ENCODE measurements around the gene CDCP1.

CDCP1 gene

DNA sequence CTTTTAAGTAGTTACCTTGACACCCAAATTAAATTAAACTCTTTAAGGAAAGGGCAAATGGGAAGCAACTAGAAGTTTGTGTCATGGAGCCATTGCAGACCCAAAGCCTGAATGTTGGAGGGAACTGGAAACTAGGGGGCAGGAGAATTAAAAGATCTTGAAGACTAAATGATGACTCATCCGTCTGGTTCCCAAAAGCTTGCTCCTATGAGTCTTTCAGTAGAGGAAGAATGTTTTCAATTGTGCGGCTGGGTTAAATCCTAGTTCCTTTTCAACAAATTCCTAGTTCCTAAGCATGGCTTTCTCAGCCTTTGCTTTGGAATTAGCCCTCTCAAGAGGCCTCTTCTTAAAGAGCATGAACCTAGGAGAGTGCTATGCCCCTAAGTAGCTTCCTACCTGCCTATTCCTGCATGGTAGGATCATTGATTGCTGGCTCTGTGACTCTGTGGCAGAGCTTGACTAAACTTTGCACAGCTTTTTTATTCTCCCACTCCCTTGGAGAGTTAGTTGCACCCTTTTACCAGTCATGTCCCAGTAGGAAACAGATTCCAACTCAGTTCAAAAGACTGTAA, 102.4 kb downstream of the CDCP1 start:
- Mint-ChIP-seq H3K27me3 (peaks cover 12% of the 10 kb centered on the region), H3K4me3 (no peak overlapping the region)
- no peak for DNase-seq

GRCh38 chr3:45042162-45042561, 104.0 kb downstream of the CDCP1 start:
- no peak for DNase-seq
- H3K4me1 Mint-ChIP-seq (ENCODE audit: low read depth) = peaks cover 29% of the 10 kb centered on the region
- no peak overlapping the region for H3K4me3 Mint-ChIP-seq
- H3K27me3 Mint-ChIP-seq = peaks cover 8% of the 10 kb centered on the region
- no peak overlapping the region for H3K27ac Mint-ChIP-seq
- H3K36me3 Mint-ChIP-seq (ENCODE audit: low read depth) = no peaks in the 10 kb centered on the region
- no peaks in the 10 kb centered on the region for H3K9me3 Mint-ChIP-seq

More for the DNA sequence above, 102.4 kb downstream of the CDCP1 start:
- Mint-ChIP-seq H3K36me3 (ENCODE audit: low read depth) (no peaks in the 10 kb centered on the region), H3K9me3 (no peaks in the 10 kb centered on the region), H3K4me1 (ENCODE audit: low read depth) (peaks cover 26% of the 10 kb centered on the region), H3K27ac (no peak overlapping the region)

DNA sequence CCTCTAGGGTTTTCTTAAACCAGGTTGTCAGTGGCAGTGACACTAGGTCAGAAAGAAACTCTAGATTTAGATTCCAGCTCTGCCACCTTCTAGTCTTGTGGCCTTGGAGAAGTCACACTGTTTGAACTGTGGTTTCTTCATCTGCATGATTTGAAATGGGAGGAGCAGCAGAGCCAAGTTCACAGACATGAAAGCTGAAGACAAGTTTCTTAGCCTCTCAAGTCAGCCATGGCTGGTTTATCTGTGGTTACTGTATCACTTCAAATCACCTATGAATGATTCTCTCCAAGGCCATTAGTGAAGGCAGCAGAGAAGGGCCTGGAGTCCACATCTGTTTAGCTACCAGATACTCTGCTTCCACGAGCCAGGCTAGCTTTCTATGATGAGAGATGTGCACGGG, 104.5 kb downstream of the CDCP1 start:
- H3K27me3 Mint-ChIP-seq = peaks cover 9% of the 10 kb centered on the region
- no peak for DNase-seq
- H3K27ac Mint-ChIP-seq = no peak overlapping the region
- no peaks in the 10 kb centered on the region for H3K36me3 Mint-ChIP-seq (ENCODE audit: low read depth)
- no peak overlapping the region for H3K4me3 Mint-ChIP-seq
- H3K9me3 Mint-ChIP-seq = no peaks in the 10 kb centered on the region
- H3K4me1 Mint-ChIP-seq (ENCODE audit: low read depth) = peaks cover 29% of the 10 kb centered on the region

- peak; percentile 90 for DNase-seq
- H3K9me3 Mint-ChIP-seq = no peaks in the 10 kb centered on the region
- H3K27ac Mint-ChIP-seq = no peak overlapping the region
- H3K27me3 Mint-ChIP-seq = peaks cover 39% of the 10 kb centered on the region
- peak overlapping the region; percentile 16 for H3K4me3 Mint-ChIP-seq
- H3K4me1 Mint-ChIP-seq (ENCODE audit: low read depth) = peaks cover 48% of the 10 kb centered on the region
- H3K36me3 Mint-ChIP-seq (ENCODE audit: low read depth) = no peaks in the 10 kb centered on the region
Observed at GRCh38 chr3:45037720-45038455, 108.3 kb downstream of the CDCP1 start.

GRCh38 chr3:45035441-45036301, 110.5 kb downstream of the CDCP1 start:
- H3K36me3 Mint-ChIP-seq (ENCODE audit: low read depth) = no peaks in the 10 kb centered on the region
- H3K27ac Mint-ChIP-seq = no peak overlapping the region
- no peaks in the 10 kb centered on the region for H3K9me3 Mint-ChIP-seq
- H3K4me1 Mint-ChIP-seq (ENCODE audit: low read depth) = peaks cover 30% of the 10 kb centered on the region
- peaks cover 39% of the 10 kb centered on the region for H3K27me3 Mint-ChIP-seq
- peak overlapping the region; percentile 66 for H3K4me3 Mint-ChIP-seq
- peak; percentile 46 for DNase-seq

GRCh38 chr3:45034612-45035252, 111.4 kb downstream of the CDCP1 start:
- no peak overlapping the region for H3K4me3 Mint-ChIP-seq
- H3K4me1 Mint-ChIP-seq (ENCODE audit: low read depth) = peaks cover 25% of the 10 kb centered on the region
- DNase-seq = peak; percentile 42
- no peak overlapping the region for H3K27ac Mint-ChIP-seq
- H3K9me3 Mint-ChIP-seq = no peaks in the 10 kb centered on the region
- H3K27me3 Mint-ChIP-seq = peaks cover 41% of the 10 kb centered on the region
- no peaks in the 10 kb centered on the region for H3K36me3 Mint-ChIP-seq (ENCODE audit: low read depth)

- Mint-ChIP-seq H3K27ac (no peak overlapping the region), H3K27me3 (peaks cover 43% of the 10 kb centered on the region), H3K9me3 (no peaks in the 10 kb centered on the region), H3K4me1 (ENCODE audit: low read depth) (peaks cover 25% of the 10 kb centered on the region), H3K36me3 (ENCODE audit: low read depth) (no peaks in the 10 kb centered on the region), H3K4me3 (no peak overlapping the region)
- DNase-seq = no peak
Observed at GRCh38 chr3:45033791-45034190, 112.4 kb downstream of the CDCP1 start.
